RWPE1 (cell line): ENCODE results near the gene BTBD9.

Source experiments
- CTCF ChIA-PET: fragments of 350-600 bp; sonication (Branson Sonifier 250); formaldehyde crosslinking; extraction: SDS; loops from one replicate; lab custom pipeline; 2021; lab: Yijun Ruan, JAX
- POLR2A ChIA-PET: fragments of 400-600 bp; formaldehyde crosslinking; extraction: SDS; loops from one replicate; lab custom pipeline; 2020; ENCODE audit warnings: antibody characterized with exemption; ENCODE audit not compliant: low non-redundant PET; lab: Yijun Ruan, JAX
- DNase-seq: peaks from one replicate; pipeline ENCODE4 v3.0.0; 2012; ENCODE audit warnings: low spot score
- H3K27ac ChIP-seq: fragments of 450-650 bp; 2 replicates; pipeline ENCODE4 v1.5.1; 2017
- TF ChIP-seq, protein P1 (sequence below): fragments of 450-650 bp; conservative IDR thresholded peaks from 2 replicates; pipeline ENCODE4 v1.5.1; 2017; ENCODE audit warnings: low read depth, mild to moderate bottlenecking

BTBD9 gene

DNA sequence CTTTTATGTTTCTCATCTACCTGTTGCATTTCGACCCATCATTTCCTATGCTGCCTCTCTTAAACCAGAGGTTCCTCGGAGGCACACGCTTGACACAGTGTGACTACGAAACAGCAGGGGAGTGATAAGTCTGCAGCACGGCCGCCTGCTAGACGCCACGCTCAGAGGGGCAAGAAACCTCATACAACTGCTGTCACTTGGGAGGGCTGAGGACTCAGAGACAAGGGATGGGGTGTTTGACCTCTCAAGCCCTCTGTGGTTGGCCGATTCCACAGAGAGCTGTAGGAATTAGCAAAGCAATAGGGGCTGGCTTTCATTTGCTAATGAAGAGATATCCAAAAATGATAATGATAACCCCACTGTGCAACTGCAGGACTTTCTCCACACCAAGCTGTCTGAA, 447.7 kb downstream of the BTBD9 start:
- ChIA-PET CTCF (no interaction called here), POLR2A (no interaction called here)
- no peak overlapping the region for H3K27ac ChIP-seq
- TF ChIP-seq, protein P1, sequence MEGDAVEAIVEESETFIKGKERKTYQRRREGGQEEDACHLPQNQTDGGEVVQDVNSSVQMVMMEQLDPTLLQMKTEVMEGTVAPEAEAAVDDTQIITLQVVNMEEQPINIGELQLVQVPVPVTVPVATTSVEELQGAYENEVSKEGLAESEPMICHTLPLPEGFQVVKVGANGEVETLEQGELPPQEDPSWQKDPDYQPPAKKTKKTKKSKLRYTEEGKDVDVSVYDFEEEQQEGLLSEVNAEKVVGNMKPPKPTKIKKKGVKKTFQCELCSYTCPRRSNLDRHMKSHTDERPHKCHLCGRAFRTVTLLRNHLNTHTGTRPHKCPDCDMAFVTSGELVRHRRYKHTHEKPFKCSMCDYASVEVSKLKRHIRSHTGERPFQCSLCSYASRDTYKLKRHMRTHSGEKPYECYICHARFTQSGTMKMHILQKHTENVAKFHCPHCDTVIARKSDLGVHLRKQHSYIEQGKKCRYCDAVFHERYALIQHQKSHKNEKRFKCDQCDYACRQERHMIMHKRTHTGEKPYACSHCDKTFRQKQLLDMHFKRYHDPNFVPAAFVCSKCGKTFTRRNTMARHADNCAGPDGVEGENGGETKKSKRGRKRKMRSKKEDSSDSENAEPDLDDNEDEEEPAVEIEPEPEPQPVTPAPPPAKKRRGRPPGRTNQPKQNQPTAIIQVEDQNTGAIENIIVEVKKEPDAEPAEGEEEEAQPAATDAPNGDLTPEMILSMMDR, result no peak
- no peak for DNase-seq

- ChIA-PET POLR2A (no interaction called here), CTCF (no interaction called here)
- no peak for DNase-seq
- TF ChIP-seq, protein P1, result no peak
- H3K27ac ChIP-seq, result no peak overlapping the region
These were observed 448.3 kb downstream of the BTBD9 start for GRCh38 chr6:38191418-38191817.

DNA sequence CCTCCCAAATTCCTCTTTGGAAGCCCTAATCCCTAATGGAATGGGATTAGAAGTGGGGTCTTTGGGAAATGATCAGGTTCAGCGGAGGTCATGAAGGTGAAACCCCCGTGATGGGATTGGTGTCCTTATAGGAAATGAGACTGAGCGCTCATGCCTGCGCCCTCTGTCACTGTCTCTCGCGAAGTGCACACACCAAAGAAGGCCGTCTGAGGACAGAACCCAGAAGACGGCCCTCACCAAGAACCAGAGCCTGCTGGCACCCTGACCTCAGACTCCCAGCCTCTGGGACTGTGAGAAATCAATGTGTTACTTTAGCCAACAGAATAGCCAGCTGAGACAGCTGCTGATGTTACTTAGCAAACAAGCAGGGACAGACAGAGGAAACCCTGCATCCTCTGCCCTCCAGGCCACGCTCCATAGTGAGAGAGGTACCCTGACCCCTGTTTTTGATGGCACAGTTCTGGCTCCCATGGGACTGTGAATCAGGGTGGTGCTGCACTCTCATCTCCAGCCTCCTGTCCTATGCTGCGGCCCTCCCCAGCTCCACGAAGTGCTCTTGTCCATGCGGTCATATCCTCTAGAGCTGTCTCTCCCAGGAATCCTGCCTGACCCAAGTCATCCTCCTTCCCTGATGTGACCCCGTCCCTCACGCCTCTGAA, 450.9 kb downstream of the BTBD9 start:
- POLR2A ChIA-PET, result no interaction called here
- CTCF ChIA-PET, result no interaction called here
- TF ChIP-seq, protein P1, result no peak
- H3K27ac ChIP-seq, result no peak overlapping the region
- DNase-seq, result no peak

GRCh38 chr6:38187811-38188590, 451.7 kb downstream of the BTBD9 start:
- no peak overlapping the region for H3K27ac ChIP-seq
- no peak for DNase-seq
- CTCF ChIA-PET, result no interaction called here
- POLR2A ChIA-PET, result no interaction called here
- TF ChIP-seq, protein P1, result no peak

DNA sequence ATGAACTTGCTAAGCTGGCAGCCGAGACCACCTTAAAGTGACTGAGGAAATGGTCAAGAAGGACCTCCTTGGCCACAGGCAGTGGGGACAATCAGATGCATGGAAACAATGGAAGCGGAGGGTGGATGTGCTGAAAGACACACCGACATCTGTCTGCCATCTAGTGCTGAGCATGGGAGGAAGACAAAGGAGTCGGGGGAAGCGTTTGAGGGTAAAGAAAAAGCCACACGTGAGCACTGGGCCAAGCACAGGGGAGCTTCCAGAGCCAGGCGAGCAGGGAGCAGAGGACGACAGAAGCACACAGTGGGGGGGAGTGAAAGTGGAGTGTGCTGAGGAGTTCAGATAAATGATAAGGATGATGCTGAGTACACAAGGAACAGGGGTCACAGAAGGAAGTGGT, 452.4 kb downstream of the BTBD9 start:
- DNase-seq, result no peak
- TF ChIP-seq, protein P1, result no peak
- ChIA-PET CTCF (interaction anchor here (0.6 kb wide), 1 partner anchor 307 kb away, joined by 3 read pairs; no protein-coding TSS in a partner anchor), POLR2A (no interaction called here)
- no peak overlapping the region for H3K27ac ChIP-seq

- ChIA-PET CTCF (no interaction called here), POLR2A (no interaction called here)
- H3K27ac ChIP-seq, result no peak overlapping the region
- TF ChIP-seq, protein P1, result no peak
- DNase-seq, result no peak
These were observed 454.0 kb downstream of the BTBD9 start for GRCh38 chr6:38185752-38186151.
